ENCODE data around the gene PDIA6.

PDIA6 gene

GRCh38 chr2:10812362-10813162, at the start of gene PDIA6:
PDIA6 (minus strand) TSS chr2:10812785; CDS start chr2:10812696, 89 bp downstream.
- DNase-seq (ENCODE audit: insufficient read length, low spot score) (peak; percentile 96), FAIRE-seq (peak; percentile 87)

- no peak for FAIRE-seq
- no peak for DNase-seq (ENCODE audit: insufficient read length, low spot score)
Observed at GRCh38 chr2:10862330-10862729, 49.7 kb upstream of the PDIA6 start.

DNA sequence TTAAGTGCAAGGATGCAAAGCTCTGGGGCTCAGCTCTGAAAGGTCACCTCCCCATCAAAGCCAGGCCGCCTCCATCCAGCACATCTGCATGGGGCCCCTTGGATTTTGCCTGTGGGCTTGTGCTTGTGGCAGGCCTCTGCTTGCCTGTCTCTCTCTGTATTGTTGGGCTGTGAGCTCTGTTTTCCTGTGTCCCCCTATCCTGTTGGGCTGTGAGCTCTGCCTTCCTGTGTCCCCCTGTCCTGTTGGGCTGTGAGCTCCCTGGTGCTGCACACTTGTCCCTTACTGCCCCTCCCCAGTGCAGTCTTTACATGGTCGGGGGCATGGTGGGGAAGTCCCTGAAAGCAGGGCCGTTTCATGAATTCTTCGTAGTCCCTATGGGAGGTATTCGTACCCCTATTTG, 49.2 kb upstream of the PDIA6 start:
- FAIRE-seq: no peak
- no peak for DNase-seq (ENCODE audit: insufficient read length, low spot score)

GRCh38 chr2:10860814-10861325, 48.3 kb upstream of the PDIA6 start:
- FAIRE-seq (no peak), DNase-seq (ENCODE audit: insufficient read length, low spot score) (no peak)

GRCh38 chr2:10860081-10860813, 47.7 kb upstream of the PDIA6 start:
- FAIRE-seq (no peak), DNase-seq (ENCODE audit: insufficient read length, low spot score) (no peak)

GRCh38 chr2:10859278-10859677, 46.7 kb upstream of the PDIA6 start:
- DNase-seq (ENCODE audit: insufficient read length, low spot score): no peak
- FAIRE-seq: no peak

DNA sequence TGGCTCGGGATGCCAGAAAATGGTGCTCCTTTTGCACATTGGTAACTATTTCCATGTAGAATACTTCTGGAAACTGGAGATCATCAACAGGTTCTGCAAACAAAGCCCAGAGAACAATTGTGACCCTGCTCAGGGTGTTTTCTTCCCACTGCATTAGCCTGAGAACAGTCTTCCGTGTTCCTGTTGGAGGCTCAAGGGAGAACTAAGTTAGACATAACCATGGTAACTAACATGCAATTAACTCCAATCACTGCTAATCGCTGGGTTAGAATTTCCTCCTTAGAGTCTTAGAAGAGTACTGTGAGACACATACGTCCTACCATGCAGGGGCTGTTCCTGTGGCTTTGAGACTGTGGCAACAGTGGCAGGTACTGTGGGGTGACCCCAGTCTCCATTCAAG, 36.0 kb upstream of the PDIA6 start:
- DNase-seq (ENCODE audit: insufficient read length, low spot score) (no peak), FAIRE-seq (no peak)

- DNase-seq (ENCODE audit: insufficient read length, low spot score): no peak
- no peak for FAIRE-seq
Observed at GRCh38 chr2:10847008-10847407, 34.4 kb upstream of the PDIA6 start.

- no peak for FAIRE-seq
- DNase-seq (ENCODE audit: insufficient read length, low spot score): no peak
Observed at GRCh38 chr2:10846110-10846861, 33.7 kb upstream of the PDIA6 start.

GRCh38 chr2:10845640-10846039, 33.1 kb upstream of the PDIA6 start:
- no peak for DNase-seq (ENCODE audit: insufficient read length, low spot score)
- no peak for FAIRE-seq

DNA sequence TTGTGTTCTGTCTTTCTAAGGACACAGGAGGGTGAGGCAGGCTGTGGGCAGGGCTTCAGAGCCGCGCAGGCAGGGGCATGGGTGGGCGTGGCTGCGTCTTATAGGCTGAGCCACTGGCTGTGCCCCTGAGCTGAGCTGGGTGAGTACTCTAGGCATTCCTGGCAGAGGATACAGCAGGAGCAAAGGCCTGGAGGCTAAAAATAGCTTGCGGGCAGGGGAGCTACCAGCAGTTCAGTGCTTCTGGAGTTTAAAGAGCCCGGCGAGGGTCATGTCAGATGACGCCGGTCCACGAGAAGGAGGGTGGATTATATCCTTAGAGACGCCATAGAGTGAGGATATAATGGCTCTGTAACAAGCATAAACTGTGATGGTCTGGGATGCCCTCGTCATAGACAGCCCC, 31.5 kb upstream of the PDIA6 start:
- peak; percentile 4 for FAIRE-seq
- no peak for DNase-seq (ENCODE audit: insufficient read length, low spot score)

DNA sequence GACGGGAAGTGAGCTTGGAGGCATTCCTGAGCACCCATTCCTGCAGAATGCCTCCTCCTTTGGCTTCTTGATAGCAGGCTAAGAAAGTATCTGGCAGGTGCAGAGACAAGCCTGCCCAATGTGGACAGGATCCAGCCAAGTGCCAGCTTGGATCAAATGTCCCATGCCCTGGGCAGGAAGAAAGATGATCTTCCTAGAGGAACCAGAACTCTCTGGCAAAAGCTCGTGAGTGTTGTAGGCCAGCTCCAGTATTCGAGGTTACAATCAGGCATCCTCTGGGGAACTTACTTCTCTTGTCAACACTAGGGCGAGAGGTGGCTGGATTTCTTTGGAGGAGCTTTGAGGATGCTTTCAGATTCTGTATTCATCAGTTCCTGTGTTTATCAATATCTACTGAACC, 29.9 kb upstream of the PDIA6 start:
- FAIRE-seq (no peak), DNase-seq (ENCODE audit: insufficient read length, low spot score) (no peak)

DNA sequence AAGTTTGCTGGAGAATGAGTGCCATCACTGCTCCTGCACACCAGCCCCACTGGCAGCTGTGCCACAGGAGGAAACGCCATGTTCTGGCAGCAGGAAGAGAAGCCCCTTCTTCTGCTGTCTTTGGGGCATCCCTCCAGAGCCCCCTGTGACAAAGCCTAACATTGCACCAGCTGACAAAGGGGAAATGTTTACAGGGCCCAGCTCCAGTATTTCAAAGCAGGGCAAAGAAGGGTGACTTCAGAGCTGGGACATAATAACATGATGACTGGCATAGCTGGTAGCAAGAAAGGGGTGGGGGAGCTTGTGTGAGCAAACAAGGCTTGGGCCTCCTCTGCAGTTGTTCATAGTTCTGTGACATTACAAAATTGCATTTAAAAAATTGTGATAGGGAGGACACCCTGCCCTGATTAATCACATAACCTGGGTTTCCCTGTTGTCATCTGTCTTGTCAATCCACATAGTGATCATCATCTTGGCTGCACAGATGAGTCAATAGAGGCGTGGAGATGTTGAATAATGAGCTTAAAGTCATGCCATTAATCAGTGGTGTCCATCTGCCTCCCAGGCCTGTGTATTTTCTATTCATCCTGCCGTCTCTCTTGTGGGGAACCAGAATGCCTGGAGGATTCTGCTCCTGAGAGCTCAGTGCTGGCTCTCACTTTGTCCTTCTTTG, 29.1 kb upstream of the PDIA6 start:
- DNase-seq (ENCODE audit: insufficient read length, low spot score): no peak
- FAIRE-seq: no peak

DNA sequence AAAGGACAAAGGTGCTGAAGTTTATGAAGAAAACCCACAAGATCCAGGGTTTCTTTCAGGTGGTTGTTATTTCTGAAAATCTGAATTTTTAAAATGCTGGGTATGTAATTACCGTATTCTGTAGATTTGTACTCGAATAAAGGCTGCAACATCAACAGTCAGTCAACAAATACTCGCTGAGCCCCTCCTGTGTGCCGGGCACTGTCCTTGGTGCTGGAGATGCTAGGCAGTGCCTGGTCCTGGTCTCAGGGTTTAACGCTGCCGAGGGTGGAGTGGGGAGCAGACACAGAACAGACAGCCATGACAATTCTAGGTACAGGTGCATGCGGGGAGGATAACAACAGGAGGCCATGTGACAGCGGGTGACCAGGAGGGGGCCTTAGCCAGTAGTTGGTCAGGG, 27.2 kb upstream of the PDIA6 start:
- FAIRE-seq: no peak
- DNase-seq (ENCODE audit: insufficient read length, low spot score): peak; percentile 30

- DNase-seq (ENCODE audit: insufficient read length, low spot score) (no peak), FAIRE-seq (no peak)
Observed at GRCh38 chr2:10838734-10839133, 26.1 kb upstream of the PDIA6 start.

DNA sequence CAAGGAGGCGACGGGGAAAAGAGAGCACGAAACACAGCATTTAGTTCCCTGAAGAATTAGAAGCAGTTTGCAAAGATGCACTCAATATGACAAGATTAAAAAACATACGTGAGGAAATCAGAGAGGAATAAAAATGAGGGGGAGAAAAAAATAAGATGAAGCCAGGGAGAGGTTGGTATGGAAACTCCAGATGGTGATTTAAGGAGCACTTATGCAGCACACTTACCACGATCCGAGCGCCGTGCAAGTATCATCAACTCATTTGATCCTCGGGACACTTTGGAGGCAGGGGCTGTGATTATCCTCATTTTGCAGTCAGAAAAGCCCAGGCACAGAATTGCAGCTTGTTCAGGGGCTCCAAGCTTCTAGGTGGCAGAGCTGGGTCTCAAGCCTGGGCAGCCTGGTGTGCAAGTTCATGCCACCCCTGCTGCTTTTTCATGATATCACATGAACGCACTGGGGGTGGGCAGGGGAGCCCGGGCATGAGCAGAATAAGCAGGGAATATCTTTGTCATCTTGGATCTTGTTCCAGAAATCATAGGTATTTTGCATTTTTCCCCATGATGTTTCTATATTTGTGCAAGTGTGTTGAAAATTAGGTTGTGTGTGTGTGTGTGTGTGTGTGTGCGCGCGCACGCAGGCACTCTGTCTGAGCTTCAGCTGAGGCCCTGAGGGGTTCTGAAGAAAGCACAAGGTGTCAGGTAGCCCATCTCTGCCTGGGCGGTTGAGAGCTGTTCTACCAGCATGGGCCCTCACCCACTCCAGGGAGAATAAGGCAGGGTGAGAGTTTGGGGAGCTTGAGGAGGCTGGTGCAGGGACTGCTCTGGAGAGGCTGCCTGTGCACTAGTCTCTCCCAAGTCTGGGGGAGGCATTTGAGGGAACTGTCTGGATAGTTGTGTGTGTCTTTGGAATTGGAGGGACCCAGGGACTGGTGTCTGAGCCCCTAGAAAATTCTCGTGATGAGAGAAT, 25.0 kb upstream of the PDIA6 start:
- FAIRE-seq: no peak

DNA sequence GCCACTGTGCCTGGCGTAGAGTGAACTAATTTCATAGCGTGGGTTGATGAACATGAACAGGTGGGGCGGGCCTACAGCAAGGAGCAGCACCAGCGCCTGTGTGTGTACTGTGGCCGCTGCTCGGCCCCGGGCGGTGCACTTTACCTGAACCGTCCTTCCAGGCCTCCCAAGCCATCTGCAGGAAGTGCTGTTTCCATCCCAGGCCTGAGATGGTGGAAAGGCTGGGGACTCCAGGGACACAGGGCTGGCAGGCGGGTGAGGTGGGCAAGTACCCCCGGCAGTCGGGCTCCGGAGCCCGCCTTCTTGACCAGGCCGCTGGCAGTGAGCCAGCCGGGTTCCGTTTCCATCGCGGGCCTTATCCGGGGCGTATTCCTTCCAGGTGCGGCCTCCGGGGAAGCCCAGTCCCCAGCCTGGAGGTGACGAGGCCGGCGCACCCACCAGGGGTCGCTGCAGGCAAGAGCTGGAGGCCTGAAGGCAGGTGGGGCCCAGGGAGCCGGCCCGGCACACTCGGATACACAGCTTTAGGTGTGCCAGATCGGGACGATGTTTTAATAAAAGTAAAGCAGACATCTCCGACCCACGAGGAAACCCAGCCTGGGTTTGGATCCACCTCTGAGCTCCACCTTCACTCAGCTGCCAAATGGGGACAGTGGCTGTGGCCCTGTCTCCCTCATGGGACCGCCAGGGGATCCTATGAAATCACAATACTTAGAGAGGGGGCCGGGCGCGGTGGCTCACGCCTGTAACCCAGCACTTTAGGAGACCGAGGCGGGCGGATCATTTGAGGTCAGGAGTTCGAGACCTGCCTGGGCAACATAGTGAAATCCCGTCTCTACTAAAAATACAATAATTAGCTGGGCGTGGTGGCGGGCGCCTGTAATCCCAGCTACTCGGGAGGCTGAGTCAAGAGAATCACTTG, 22.7 kb upstream of the PDIA6 start:
- peak; percentile 87 for DNase-seq (ENCODE audit: insufficient read length, low spot score)

More for the DNA sequence above, 25.0 kb upstream of the PDIA6 start:
- no peak for DNase-seq (ENCODE audit: insufficient read length, low spot score)

DNA sequence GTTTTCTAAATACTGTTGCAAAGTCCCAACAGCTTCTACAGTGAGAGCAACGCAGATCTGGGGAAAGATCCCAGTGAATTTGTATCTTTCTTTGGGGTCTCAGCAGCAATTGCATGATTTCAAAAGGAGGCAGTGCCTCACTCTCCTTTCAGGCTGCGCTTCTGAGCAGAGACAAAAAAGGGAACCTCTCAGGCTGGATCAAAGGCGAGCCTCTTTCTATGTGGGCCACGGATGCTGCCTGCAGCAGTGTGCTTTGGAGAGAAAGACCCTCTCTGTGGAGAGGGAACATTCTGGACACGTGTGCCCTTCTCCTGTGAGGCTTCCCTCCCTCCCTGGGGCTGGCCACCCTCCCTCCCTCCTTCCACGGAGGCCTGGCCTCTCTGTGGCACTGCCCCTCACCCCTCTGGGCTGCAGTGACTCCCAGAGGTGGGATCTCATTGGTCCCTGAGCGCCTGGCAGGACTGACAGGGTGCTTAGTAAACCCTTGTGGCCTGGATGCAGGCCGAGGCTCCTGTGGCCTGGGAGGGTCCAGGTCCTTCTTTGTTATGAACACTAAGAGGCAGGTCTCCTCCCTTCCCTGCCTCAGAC, 21.6 kb upstream of the PDIA6 start:
- FAIRE-seq (no peak), DNase-seq (ENCODE audit: insufficient read length, low spot score) (no peak)

More for the DNA sequence above, 22.7 kb upstream of the PDIA6 start:
- FAIRE-seq: peak; percentile 76
